Fibroblast of peridontal ligament (primary cell): ENCODE results near the gene DMXL1.
"Not testable (repeated sequence)": the region's sequence is repeated elsewhere in the genome, so short reads cannot be mapped to it uniquely, and the experiment has no call there.

Source experiments
- DNase-seq: peaks from one replicate; pipeline ENCODE4 v3.0.0-alpha.2; 2010; ENCODE audit errors: extremely low read depth

The DMXL1 gene

DNA sequence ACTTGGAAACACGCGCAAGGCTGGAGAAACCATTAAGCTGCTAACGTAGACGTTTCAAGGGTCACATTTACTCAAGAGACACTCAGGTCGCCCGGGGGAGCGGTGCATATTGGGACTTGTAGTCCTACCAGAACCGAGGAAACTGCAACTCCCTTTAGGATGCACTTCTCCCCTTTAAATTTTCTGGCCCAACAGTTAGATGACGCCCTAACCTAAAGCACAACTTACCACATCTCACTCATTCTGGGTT is 384 bp upstream of the DMXL1 start:
- no peak for DNase-seq

- DNase-seq, result no peak
Observed at GRCh38 chr5:119071561-119071995, 691 bp downstream of the DMXL1 start.

- DNase-seq, result no peak
Observed at GRCh38 chr5:119072496-119072895, 1.6 kb downstream of the DMXL1 start.

- not testable (repeated sequence) for DNase-seq
Observed at GRCh38 chr5:119073746-119074337, 3.0 kb downstream of the DMXL1 start.

- DNase-seq, result no peak
Observed at GRCh38 chr5:119074419-119074818, 3.5 kb downstream of the DMXL1 start.

- DNase-seq, result not testable (repeated sequence)
Observed at GRCh38 chr5:119075269-119075668, 4.4 kb downstream of the DMXL1 start.

GRCh38 chr5:119076080-119076479 is 5.2 kb downstream of the DMXL1 start:
- no peak for DNase-seq

DNA sequence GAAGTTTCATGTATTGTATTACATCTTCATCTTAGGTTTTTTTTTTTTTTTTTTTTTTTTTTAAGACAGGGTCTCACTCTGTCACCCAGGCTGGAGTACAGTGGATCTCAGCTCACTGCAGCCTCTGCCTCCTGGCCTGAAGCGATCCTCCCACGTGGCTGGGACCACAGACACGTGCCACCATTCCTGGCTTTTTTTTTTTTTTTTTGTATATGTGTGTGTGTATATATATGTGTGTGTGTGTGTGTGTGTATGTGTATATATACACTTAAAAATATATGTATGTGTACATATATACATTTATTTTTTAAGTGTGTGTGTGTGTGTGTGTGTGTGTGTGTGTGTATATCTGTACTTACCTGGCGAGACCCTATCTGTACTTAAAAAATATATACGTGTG is 6.6 kb downstream of the DMXL1 start:
- DNase-seq, result no peak

DNA sequence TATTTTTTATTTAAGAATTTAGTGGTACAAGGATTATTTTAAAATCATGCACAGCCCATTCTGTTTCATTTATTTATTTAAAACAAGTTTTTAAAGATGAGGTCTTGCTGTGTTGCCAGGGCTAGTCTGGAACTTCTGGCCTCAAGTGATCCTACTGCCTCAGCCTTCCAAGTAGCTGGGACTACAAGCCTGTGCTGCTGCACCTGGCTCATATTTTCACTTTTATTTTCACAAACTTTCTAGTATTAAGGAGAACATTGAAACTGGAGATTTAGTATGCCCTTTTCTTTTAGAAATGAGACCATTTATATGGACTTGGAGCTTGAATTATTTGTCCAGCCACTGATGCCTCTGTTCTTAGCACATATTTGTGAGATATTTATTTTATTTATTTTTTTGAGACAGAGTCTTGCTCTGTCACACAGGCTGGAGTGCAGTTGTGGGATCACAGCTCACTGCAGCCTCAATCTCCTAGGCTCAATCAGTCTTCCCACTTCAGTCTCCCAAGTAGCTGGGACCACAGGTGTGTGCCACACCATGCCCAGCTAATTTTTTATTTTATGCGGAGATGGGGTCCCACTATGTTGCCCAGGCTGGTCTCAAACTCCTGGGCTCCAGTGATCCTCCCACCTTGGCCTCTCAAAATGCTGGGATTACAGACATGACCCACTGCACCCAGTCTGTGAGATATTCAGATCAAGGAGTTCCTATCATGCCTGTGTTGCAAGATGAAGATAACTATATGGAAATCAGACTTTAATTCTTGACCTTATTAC is 7.4 kb downstream of the DMXL1 start:
- DNase-seq, result no peak

DNA sequence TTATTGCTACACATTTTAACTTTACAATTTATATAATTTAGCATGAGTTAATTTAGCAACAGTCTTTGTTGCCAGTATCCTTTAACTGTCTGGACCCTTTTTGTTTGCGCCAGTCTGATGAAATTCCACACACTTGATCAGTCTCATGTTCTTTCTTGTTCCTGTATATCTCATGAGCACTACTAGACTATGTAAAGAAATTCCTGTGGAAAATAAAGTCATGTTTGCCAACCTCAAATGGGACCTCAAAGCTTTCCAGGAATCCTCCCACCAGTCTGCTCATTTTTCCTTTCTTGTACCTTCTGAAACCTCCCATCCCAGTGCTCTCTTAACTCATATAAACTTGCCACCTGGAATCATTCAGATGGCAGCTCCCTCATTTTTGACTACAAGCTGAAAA is 8.0 kb downstream of the DMXL1 start:
- DNase-seq, result peak; percentile 30

DNA sequence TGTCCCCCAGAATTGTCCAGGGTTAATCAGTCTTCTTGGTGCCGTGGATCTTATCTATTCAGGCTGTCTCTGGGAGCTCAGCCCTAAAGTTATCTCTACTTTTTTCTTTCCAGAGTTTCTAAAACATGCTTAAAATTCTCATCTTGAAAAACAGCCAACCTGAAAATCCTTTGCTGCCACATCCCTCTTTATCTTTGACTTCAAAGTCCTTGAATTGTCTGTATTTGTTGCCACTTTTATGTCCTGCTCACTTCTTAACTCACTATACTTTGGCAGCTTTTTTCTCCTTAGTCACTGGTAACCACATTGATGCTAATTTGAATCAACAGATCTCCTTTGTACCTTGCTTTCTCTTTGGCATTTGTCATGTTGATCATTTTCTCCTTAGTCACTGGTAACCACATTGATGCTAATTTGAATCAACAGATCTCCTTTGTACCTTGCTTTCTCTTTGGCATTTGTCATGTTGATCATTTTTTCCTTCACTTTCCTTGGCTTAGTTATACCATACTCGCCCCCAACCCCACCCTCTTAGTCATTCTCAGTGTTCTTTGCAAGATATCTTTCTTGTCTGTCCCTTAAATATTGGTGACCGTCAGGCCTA is 8.5 kb downstream of the DMXL1 start:
- no peak for DNase-seq

- DNase-seq, result peak; percentile 33
Observed at GRCh38 chr5:119080936-119081335, 10.0 kb downstream of the DMXL1 start.

- no peak for DNase-seq
Observed at GRCh38 chr5:119082691-119083090, 11.8 kb downstream of the DMXL1 start.

DNA sequence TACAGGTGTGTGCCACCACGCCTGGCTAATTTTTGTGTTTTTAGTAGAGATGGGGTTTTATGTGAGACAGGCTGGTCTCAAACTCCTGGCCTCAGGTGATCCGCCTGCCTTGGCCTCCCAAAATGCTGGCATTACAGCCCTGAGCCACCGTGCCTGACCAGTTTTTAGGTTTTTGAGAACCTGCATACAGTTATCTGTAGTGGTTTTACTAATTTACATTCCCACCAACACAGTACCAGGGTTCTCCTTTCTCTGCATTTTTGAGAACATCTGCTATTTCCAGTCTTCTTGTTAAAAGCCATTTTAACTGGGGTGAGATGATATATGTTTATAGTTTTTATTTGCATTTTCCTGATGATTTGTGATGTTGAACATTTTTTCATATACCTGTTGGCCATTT is 12.8 kb downstream of the DMXL1 start:
- DNase-seq, result no peak

DNA sequence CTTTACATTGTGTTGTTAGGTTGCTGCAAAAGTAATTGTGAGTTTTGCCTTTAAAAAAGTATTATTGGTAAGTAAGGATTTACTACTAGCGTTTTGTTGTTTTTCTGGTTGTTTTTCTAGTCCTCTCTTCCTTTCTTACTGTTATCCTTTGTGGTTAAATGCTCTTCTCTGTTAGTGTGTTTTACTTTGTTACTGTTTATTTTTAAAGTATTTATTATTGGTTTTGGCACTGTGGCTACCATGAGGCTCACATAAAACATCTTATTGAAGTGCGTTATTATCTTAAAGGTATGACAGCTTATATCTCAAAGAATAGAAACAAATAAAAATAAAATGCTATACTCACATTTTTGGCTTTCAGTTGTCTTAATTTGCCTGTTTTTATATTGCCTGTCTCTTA is 17.6 kb downstream of the DMXL1 start:
- DNase-seq, result no peak

DNA sequence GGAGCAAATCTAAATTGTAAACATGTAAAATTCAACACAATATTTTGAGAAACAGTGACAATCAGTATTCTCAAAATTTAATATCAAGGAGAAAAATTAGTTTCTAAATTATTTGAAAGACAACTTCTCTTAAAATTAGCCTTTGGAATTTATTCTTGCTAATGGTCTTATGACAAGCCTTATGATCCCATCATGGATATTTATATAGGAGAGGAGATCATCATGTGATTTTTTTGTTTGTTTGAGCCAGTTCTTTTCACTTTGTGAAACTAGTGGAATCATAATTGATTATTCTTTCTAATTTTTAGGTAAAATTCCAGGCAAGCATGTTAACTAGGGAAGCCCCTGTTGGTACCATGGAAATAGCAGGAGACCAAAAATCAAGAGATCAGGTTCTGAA is 24.7 kb downstream of the DMXL1 start:
- DNase-seq, result no peak

DNA sequence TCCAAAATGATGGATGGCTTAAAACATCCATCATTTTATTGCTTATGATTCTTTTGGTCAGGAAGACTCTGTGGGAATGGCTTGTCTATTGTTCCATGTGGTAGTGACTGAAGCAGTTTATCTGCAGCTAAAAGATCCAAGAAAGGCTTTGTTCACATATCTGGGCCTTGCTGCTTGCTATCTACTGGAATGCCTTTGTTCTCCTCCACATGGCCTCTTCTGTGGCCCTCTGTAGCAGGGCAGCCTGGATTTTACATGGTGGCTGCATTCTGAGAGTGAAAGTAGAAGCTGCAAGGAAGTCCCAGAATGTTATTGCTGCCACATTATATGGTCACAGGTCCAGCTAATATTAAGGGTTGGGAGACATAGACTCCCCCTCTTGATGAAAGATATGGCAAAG is 35.1 kb downstream of the DMXL1 start:
- DNase-seq, result no peak

DNA sequence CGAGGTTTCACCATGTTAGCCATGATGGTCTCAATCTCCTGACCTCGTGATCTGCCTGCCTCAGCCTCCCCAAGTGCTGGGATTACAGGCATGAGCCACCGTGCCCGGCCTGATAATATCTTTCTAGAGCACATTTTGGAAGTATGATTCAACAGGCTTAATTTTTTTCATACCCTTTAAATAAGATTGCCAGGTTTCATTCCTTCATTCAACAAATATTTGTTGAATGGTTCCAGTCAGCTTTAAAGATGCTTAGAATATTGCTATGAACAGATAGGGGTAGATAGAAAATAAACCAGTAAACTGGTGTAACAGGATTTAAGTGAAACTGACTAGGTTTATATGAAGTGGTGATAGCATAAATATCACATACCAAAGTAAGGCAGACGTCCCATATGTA is 41.3 kb downstream of the DMXL1 start:
- no peak for DNase-seq

GRCh38 chr5:119117237-119117636 is 46.4 kb downstream of the DMXL1 start:
- no peak for DNase-seq

- DNase-seq, result no peak
Observed at GRCh38 chr5:119118000-119118399, 47.1 kb downstream of the DMXL1 start.

GRCh38 chr5:119120893-119121292 is 50.0 kb downstream of the DMXL1 start:
- DNase-seq, result no peak

DNA sequence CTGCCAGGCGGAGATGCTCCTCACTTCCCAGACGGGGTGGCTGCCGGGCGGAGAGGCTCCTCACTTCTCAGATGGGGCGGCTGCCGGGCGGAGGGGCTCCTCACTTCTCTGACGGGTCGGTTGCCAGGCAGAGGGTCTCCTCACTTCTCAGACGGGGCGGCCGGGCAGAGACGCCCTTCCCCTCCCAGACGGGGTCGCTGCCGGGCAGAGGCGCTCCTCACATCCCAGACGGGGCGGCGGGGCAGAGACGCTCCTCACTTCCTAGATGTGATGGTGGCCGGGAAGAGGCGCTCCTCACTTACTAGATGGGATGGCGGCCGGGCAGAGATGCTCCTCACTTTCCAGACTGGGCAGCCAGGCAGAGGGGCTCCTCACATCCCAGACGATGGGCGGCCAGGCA is 51.6 kb downstream of the DMXL1 start:
- DNase-seq, result not testable (repeated sequence)

DNA sequence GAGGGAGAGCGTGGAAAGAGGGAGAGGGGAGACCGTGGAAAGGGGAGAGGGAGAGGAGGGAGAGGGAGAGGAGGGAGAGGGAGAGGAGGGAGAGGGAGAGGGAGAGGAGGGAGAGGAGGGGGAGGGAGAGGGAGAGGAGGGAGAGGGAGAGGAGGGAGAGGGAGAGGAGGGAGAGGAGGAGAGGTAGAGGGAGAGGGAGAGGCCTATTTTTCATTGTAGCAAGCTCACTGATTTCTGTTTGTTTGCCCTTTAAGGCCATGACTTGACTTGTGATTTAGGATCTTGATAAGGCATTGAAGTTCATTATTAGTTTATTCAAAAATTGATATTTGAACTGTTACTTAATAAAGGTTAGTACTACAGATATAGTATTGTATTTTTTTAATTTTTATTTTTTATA is 52.4 kb downstream of the DMXL1 start:
- DNase-seq, result no peak

DNA sequence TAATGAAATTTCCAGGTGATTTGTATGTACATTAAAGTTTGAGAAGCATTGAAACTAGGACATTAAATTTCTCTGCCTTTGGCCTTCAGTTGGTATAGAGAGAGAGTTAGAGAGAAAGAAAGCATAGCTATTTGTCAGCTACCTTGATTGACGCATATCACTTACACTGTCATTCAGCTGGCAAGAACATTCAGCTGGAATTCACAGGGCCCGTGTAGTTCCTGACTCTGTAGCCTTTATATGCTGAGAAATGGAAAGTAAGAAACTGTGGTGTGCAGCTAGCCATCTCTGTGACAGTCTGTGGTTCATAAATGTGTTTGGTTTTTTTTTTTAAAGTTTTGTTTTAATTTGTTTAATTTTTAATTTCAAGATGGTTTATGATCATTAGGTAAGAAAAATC is 58.9 kb downstream of the DMXL1 start:
- no peak for DNase-seq
